GM12878 (cell line): Measurements from ENCODE around the gene THTPA. TPM values are rescaled to one million over a fixed set of nuclear protein-coding genes. Genes with fewer than 3 reads are reported as not detected.

Source experiments
- ATAC-seq: fragments of 200-7000 bp; cut with Tn5 transposase; 3 replicates; pipeline ENCODE4 v1.9.1; 2020; ENCODE audit warnings: mild to moderate bottlenecking, moderate library complexity
- BruUV-seq: library from RNA; stranded (reverse); fragments of 400-500 nt; replicated peaks from 2 replicates; lab custom pipeline; 2021; lab: Mats Ljungman, UMichigan
- CTCF ChIA-PET: fragments of 300-600 bp; sonication (Branson Sonifier 250); formaldehyde crosslinking; extraction: SDS; loops from one replicate; lab custom pipeline; 2021; ENCODE audit warnings: inconsistent platforms; lab: Yijun Ruan, JAX
- POLR2A ChIA-PET: fragments of 350-600 bp; formaldehyde crosslinking; extraction: SDS; loops from one replicate; lab custom pipeline; 2021; ENCODE audit warnings: inconsistent platforms; lab: Charles Lee
- RAD21 ChIA-PET: fragments of 300-600 bp; sonication (Branson Sonifier 250); formaldehyde crosslinking; loops from one replicate; lab custom pipeline; 2023; ENCODE audit warnings: antibody characterized with exemption; ENCODE audit not compliant: unreplicated experiment; lab: Charles Lee
- SMC1A ChIA-PET: fragments of 300-600 bp; sonication (Branson Sonifier 250); formaldehyde crosslinking; loops from one replicate; lab custom pipeline; 2023; ENCODE audit not compliant: unreplicated experiment, uncharacterized antibody; lab: Charles Lee
- DNase-seq: peaks from one replicate; pipeline ENCODE4 v3.0.0-alpha.2; 2011; ENCODE audit warnings: low read depth, low spot score
- FAIRE-seq: peaks from 3 replicates; lab custom pipeline; 2011; peaks lifted over from hg19 to GRCh38; lab: Jason Lieb, UNC
- H2AFZ ChIP-seq: 2 replicates; pipeline ENCODE4 v1.6.0; 2011; ENCODE audit warnings: low read depth, low read length, control low read depth; ENCODE audit not compliant: control insufficient read depth
- H3K27ac ChIP-seq: 2 replicates; pipeline ENCODE4 v1.5.1; 2011; ENCODE audit warnings: control low read depth; ENCODE audit not compliant: control insufficient read depth, insufficient read depth
- H3K27me3 ChIP-seq, 2 experiments: replicated peaks in 1 of 2; 2 replicates each; pipeline versions ENCODE4 v1.6.0 to v1.6.1; 2011; ENCODE audit warnings: low read length in 1 of 2; ENCODE audit not compliant: control insufficient read depth in 2 of 2, insufficient read depth in 2 of 2
- H3K36me3 ChIP-seq, 2 experiments: 2 replicates each; pipeline ENCODE4 v1.5.1; 2011; ENCODE audit warnings: low read length in 1 of 2; ENCODE audit not compliant: control insufficient read depth in 2 of 2, insufficient read depth in 2 of 2
- H3K4me1 ChIP-seq: 2 replicates; pipeline ENCODE4 v1.6.1; 2011; ENCODE audit warnings: mild to moderate bottlenecking, low read length, moderate library complexity, mixed read lengths; ENCODE audit not compliant: control insufficient read depth, insufficient read depth
- H3K4me2 ChIP-seq: 2 replicates; pipeline ENCODE4 v1.6.0; 2011; ENCODE audit warnings: control low read depth; ENCODE audit not compliant: control insufficient read depth, insufficient read depth
- H3K4me3 ChIP-seq: fragments of 200-600 bp; sonication (generic); 2 replicates; pipeline ENCODE4 v1.5.1; 2016
- H3K79me2 ChIP-seq: 2 replicates; pipeline ENCODE4 v1.6.0; 2011; ENCODE audit warnings: low read length; ENCODE audit not compliant: control insufficient read depth, insufficient read depth
- H3K9ac ChIP-seq: 2 replicates; pipeline ENCODE4 v1.8.0; 2011; ENCODE audit warnings: low read length, control low read depth, mixed read lengths; ENCODE audit not compliant: control insufficient read depth, insufficient read depth
- H3K9me3 ChIP-seq: replicated peaks from 3 replicates; pipeline ENCODE4 v1.5.1; 2011; ENCODE audit warnings: mild to moderate bottlenecking, low read length; ENCODE audit not compliant: control insufficient read depth, insufficient read depth
- H4K20me1 ChIP-seq: 2 replicates; pipeline ENCODE4 v1.6.0; 2011; ENCODE audit not compliant: control insufficient read depth, insufficient read depth
- BMI1 ChIP-seq: fragments of 450-650 bp; IDR thresholded peaks from 2 replicates; pipeline ENCODE4 v1.6.1; 2016; ENCODE audit warnings: mild to moderate bottlenecking, moderate library complexity, borderline replicate concordance
- BRCA1 ChIP-seq: IDR thresholded peaks from 2 replicates; pipeline ENCODE4 v1.6.1; 2011; ENCODE audit warnings: low read depth, low read length, improper control_type of control experiment
- CHD1 ChIP-seq: IDR thresholded peaks from 2 replicates; pipeline ENCODE4 v1.6.1; 2012; ENCODE audit warnings: low read depth, low read length, improper control_type of control experiment
- CHD2 ChIP-seq: IDR thresholded peaks from 2 replicates; pipeline ENCODE4 v1.6.1; 2011; ENCODE audit warnings: low read depth, low read length, improper control_type of control experiment, borderline replicate concordance
- FOS ChIP-seq: IDR thresholded peaks from 3 replicates; pipeline ENCODE4 v1.6.1; 2011; ENCODE audit warnings: borderline replicate concordance; ENCODE audit not compliant: insufficient read length; ENCODE audit errors: extremely low read depth
- HDAC2 ChIP-seq: fragments of 200-600 bp; sonication (generic); IDR thresholded peaks from 2 replicates; pipeline ENCODE4 v1.6.1; 2017
- KDM1A ChIP-seq: fragments of 200-600 bp; sonication (generic); IDR thresholded peaks from 2 replicates; pipeline ENCODE4 v1.6.1; 2016; ENCODE audit warnings: borderline replicate concordance
- KLF5 ChIP-seq: fragments of 450-650 bp; IDR thresholded peaks from 2 replicates; pipeline ENCODE4 v1.6.1; 2014; ENCODE audit warnings: mild to moderate bottlenecking; ENCODE audit not compliant: partially characterized antibody
- LARP7 ChIP-seq: fragments of 450-650 bp; IDR thresholded peaks from 2 replicates; pipeline ENCODE4 v1.6.1; 2017; ENCODE audit warnings: mild to moderate bottlenecking
- PAX8 ChIP-seq: fragments of 450-650 bp; IDR thresholded peaks from 2 replicates; pipeline ENCODE4 v1.6.1; 2017; ENCODE audit warnings: mild to moderate bottlenecking, moderate library complexity
- RBBP5 ChIP-seq: fragments of 200-600 bp; sonication (generic); conservative IDR thresholded peaks from 2 replicates; pipeline ENCODE4 v1.6.1; 2016
- SIN3A ChIP-seq: IDR thresholded peaks from 2 replicates; pipeline ENCODE4 v1.6.1; 2012; ENCODE audit warnings: low read depth, low read length, improper control_type of control experiment
- SMARCA5 ChIP-seq: fragments of 450-650 bp; IDR thresholded peaks from 2 replicates; pipeline ENCODE4 v1.6.1; 2017; ENCODE audit warnings: mild to moderate bottlenecking
- YY1 ChIP-seq: IDR thresholded peaks from 2 replicates; pipeline ENCODE4 v1.6.1; 2011; ENCODE audit warnings: low read depth, mild to moderate bottlenecking, low read length
- ZNF384 ChIP-seq: IDR thresholded peaks from 2 replicates; pipeline ENCODE4 v1.6.1; 2012; ENCODE audit warnings: low read depth, mild to moderate bottlenecking, low read length, improper control_type of control experiment, borderline replicate concordance
- ZSCAN29 ChIP-seq: fragments of 450-650 bp; IDR thresholded peaks from 2 replicates; pipeline ENCODE4 v1.6.1; 2017; ENCODE audit warnings: mild to moderate bottlenecking, moderate library complexity
- WGBS: methylation state at CpG from one replicate; pipeline ENCODE4 v1.1.6; 2016; ENCODE audit warnings: low lambda C conversion rate; ENCODE audit not compliant: insufficient replicate concordance, insufficient coverage; ENCODE audit errors: missing lambda C conversion rate; 5-methylcytosine and 5-hydroxymethylcytosine counted together
- in situ Hi-C: fragments of 300-500 bp; cut with MboI; formaldehyde crosslinking; loops from 9 replicates; pipeline ENCODE4 v1.14.3; 2018; ENCODE audit warnings: mixed read lengths
- intact Hi-C: fragments of 100-400 bp; cut with micrococcal nuclease; formaldehyde crosslinking; loops from one replicate; pipeline ENCODE4 v1.14.2; 2022; ENCODE audit not compliant: unreplicated experiment
- polyA plus RNA-seq, 11 experiments: library from polyadenylated mRNA; depleted of rRNA in 4 of 11; unstranded in 6 of 11; stranded (reverse) in 5 of 11; fragments of >200 nt; fragmentation: Nextera tagmentation in 4 of 11; fragmentation: Illumina TruSeq in 1 of 11; extraction: Ambion mirVana in 4 of 11; extraction: Trizol in 1 of 11; gene quantifications; 1 replicate in 1 of 11; 2 replicates in 10 of 11; pipeline versions ENCODE4 v1.2.1 to v1.2.3, GENCODE V29; 2011 to 2016; ENCODE audit warnings: inconsistent platforms in 2 of 11, missing spikeins in 2 of 11, low read depth in 1 of 11
- total RNA-seq, 4 experiments: library from RNA; depleted of rRNA in 3 of 4; stranded (reverse); fragments of >200 nt in 3 of 4; fragmentation: Illumina TruSeq in 1 of 4; extraction: Trizol in 1 of 4; gene quantifications; 2 replicates each; pipeline versions ENCODE4 v1.2.1 to v1.2.3, GENCODE V29; 2013 to 2021
- TF ChIP-seq, protein P1 (sequence below): fragments of 450-650 bp; conservative IDR thresholded peaks from 2 replicates; pipeline ENCODE4 v1.6.1; 2017; ENCODE audit warnings: mild to moderate bottlenecking, moderate library complexity
- TF ChIP-seq, protein P2 (sequence below): fragments of 450-650 bp; IDR thresholded peaks from 2 replicates; pipeline ENCODE4 v1.6.1; 2017; ENCODE audit warnings: low read depth, mild to moderate bottlenecking, moderate library complexity

THTPA gene
- total and polyA plus RNA-seq, 10 of the 15 experiments (the other 5 are each of a cell fraction or from before 2014, with no cell fraction given): 3.1 to 24.9 (median 12.8) TPM

DNA sequence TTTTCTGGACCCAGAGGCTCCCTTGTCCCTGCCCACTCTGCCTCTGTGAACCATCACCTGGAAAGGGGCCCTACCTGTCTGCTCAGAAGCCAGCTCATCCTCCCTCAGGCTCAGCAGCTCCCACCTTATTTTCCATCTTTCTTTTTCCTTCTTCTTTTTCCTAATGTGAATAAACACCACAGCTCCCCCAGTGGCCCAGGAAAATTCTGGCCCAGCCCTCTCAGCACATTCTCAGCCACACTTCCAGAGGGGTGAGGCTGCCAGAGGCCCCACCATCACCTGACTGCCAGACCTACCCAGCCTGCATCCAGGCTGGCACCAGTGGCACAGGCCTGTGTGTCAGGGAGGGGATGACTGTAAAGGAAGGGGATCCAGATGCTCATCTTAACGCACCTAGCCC is 27.5 kb upstream of the THTPA start:
- H3K79me2 ChIP-seq: no peaks in the 10 kb centered on the region
- FAIRE-seq: no peak

More for the DNA sequence above, 27.5 kb upstream of the THTPA start:
- in situ Hi-C loops: no loop called here
- ChIA-PET SMC1A (interaction anchor here (1.2 kb wide), 1 partner anchor 11 kb away, joined by 3 read pairs; no protein-coding TSS in a partner anchor), RAD21 (no interaction called here), CTCF (interaction anchor here (0.9 to 1.7 kb wide), 2 partner anchors 11 to 14 kb away, joined by 3 to 8 read pairs; no protein-coding TSS in a partner anchor), POLR2A (no interaction called here)
- ATAC-seq: no peak
- Histone ChIP-seq H2AFZ (no peak overlapping the region), H3K27ac (no peak overlapping the region), H3K4me1 (no peaks in the 10 kb centered on the region), H3K27me3 (no peaks in the 10 kb centered on the region), H3K4me3 (no peak overlapping the region), H3K9me3 (no peaks in the 10 kb centered on the region), H4K20me1 (no peaks in the 10 kb centered on the region), H3K36me3 (no peaks in the 10 kb centered on the region; a peak in 1 of 4 replicates), H3K9ac (no peak overlapping the region), H3K4me2 (no peak overlapping the region)
- intact Hi-C loops: no loop called here
- no peak for DNase-seq
- 28% methylated on average over 1 of the region's 1 CpG for WGBS
- TF ChIP-seq CHD2 (no peak), CHD1 (no peak), RBBP5 (no peak), ZNF384 (no peak), FOS (no peak), BRCA1 (no peak), SMARCA5 (no peak), ZSCAN29 (no peak), SIN3A (no peak), PAX8 (no peak), YY1 (no peak), LARP7 (no peak), HDAC2 (no peak), KDM1A (no peak), KLF5 (no peak), BMI1 (no peak)
- TF ChIP-seq, protein P1, sequence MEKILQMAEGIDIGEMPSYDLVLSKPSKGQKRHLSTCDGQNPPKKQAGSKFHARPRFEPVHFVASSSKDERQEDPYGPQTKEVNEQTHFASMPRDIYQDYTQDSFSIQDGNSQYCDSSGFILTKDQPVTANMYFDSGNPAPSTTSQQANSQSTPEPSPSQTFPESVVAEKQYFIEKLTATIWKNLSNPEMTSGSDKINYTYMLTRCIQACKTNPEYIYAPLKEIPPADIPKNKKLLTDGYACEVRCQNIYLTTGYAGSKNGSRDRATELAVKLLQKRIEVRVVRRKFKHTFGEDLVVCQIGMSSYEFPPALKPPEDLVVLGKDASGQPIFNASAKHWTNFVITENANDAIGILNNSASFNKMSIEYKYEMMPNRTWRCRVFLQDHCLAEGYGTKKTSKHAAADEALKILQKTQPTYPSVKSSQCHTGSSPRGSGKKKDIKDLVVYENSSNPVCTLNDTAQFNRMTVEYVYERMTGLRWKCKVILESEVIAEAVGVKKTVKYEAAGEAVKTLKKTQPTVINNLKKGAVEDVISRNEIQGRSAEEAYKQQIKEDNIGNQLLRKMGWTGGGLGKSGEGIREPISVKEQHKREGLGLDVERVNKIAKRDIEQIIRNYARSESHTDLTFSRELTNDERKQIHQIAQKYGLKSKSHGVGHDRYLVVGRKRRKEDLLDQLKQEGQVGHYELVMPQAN: no peak
- TF ChIP-seq, protein P2, sequence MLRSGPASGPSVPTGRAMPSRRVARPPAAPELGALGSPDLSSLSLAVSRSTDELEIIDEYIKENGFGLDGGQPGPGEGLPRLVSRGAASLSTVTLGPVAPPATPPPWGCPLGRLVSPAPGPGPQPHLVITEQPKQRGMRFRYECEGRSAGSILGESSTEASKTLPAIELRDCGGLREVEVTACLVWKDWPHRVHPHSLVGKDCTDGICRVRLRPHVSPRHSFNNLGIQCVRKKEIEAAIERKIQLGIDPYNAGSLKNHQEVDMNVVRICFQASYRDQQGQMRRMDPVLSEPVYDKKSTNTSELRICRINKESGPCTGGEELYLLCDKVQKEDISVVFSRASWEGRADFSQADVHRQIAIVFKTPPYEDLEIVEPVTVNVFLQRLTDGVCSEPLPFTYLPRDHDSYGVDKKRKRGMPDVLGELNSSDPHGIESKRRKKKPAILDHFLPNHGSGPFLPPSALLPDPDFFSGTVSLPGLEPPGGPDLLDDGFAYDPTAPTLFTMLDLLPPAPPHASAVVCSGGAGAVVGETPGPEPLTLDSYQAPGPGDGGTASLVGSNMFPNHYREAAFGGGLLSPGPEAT: no peak
- no TSS peak for BruUV-seq
